Motor neuron (in vitro differentiated cells): ENCODE results near the gene ZCCHC2. TPM values are rescaled to one million over a fixed set of nuclear protein-coding genes. Genes with fewer than 3 reads are reported as not detected.

Experiments
- ATAC-seq, 8 experiments: fragments of 200-7000 bp; cut with Tn5 transposase; replicated peaks in 6 of 8; 2 replicates each; pipeline ENCODE4 v1.8.0; 2021; ENCODE audit warnings: mild to moderate bottlenecking in 8 of 8, moderate library complexity in 8 of 8
- H3K27ac ChIP-seq, 2 donors: fragments of 250-450 bp; sonication (Bioruptor Pico); 2 replicates each; pipeline ENCODE4 v1.9.0; 2021; ENCODE audit warnings: antibody characterized with exemption in 2 of 2, mild to moderate bottlenecking in 2 of 2, moderate library complexity in 1 of 2
- H3K4me1 ChIP-seq, 2 donors: fragments of 250-450 bp; sonication (Bioruptor Pico); replicated peaks in 1 of 2; 2 replicates each; pipeline ENCODE4 v1.6.1; 2021; ENCODE audit warnings: antibody characterized with exemption in 2 of 2, mild to moderate bottlenecking in 2 of 2, moderate library complexity in 1 of 2
- H3K4me3 ChIP-seq, 5 donors: fragments of 250-450 bp; sonication (Bioruptor Pico); 2 replicates each; pipeline ENCODE4 v1.9.0; 2021; ENCODE audit warnings: antibody characterized with exemption in 5 of 5, mild to moderate bottlenecking in 5 of 5, moderate library complexity in 4 of 5
- WGBS, 10 experiments: fragments of 450-650 bp; shearing (Covaris generic); methylation state at CpG; one replicate each; pipeline ENCODE4 v1.0.0; 2022; 5-methylcytosine and 5-hydroxymethylcytosine counted together
- in situ Hi-C, 9 experiments: fragments of 400-800 bp; cut with MboI; loops; one replicate each; pipeline ENCODE4 v1.15.0; 2021; ENCODE audit warnings: low sequenced_read_pairs in 9 of 9, low pct_unique_long_range_greater_than_20kb in 2 of 9; ENCODE audit not compliant: unreplicated experiment in 9 of 9
- total RNA-seq, 8 experiments: library from RNA; unstranded; fragments of 300-600 nt; gene quantifications; 2 replicates each; pipeline versions ENCODE4 v1.2.3 to v1.2.4, GENCODE V29; 2022

Gene ZCCHC2
- total RNA-seq, 8 experiments from 2014 or later, result 6.0 to 18.2 (median 12.0) TPM

GRCh38 chr18:62555135-62555534, 32.3 kb downstream of the ZCCHC2 start:
- Histone ChIP-seq H3K27ac (no peak overlapping the region), H3K4me3 (no peak overlapping the region), H3K4me1 (no peaks in the 10 kb centered on the region)
- in situ Hi-C loops, result loop anchor here in 1 of 9 experiments (25.0 kb wide), 1 partner anchor 368 kb away; the partner anchor contains the start of genes PIGN and RELCH
- peak in 2 of 8 experiments; percentile 24 to 51 for ATAC-seq
- 42 to 100% (median 83%) methylated on average over 1 to 3 of the region's 3 CpGs; no CpG with 5 or more reads in 2 of the 10 experiments for WGBS, 10 experiments

GRCh38 chr18:62556397-62556796, 33.6 kb downstream of the ZCCHC2 start:
- Histone ChIP-seq H3K27ac (no peak overlapping the region), H3K4me1 (no peaks in the 10 kb centered on the region), H3K4me3 (no peak overlapping the region)
- 60 to 100% (median 71%) methylated on average over 1 to 4 of the region's 4 CpGs; no CpG with 5 or more reads in 1 of the 10 experiments for WGBS, 10 experiments
- no peak for ATAC-seq
- in situ Hi-C loops, result loop anchor here in 1 of 9 experiments (25.0 kb wide), 1 partner anchor 369 kb away; the partner anchor contains the start of genes PIGN and RELCH

- no peak for ATAC-seq
- WGBS, 10 experiments, result 71 to 100% (median 90%) methylated on average over 1 to 6 of the region's 6 CpGs
- H3K27ac ChIP-seq, result no peak overlapping the region
- H3K4me1 ChIP-seq, result no peaks in the 10 kb centered on the region
- H3K4me3 ChIP-seq, result no peak overlapping the region
- in situ Hi-C loops, result loop anchor here in 1 of 9 experiments (25.0 kb wide), 1 partner anchor 371 kb away; the partner anchor contains the start of genes PIGN and RELCH
These were observed 35.3 kb downstream of the ZCCHC2 start for GRCh38 chr18:62558015-62558663.

GRCh38 chr18:62564044-62564443, 41.2 kb downstream of the ZCCHC2 start:
- WGBS, 10 experiments, result 83 to 100% (median 100%) methylated on average over 1 to 3 of the region's 3 CpGs; no CpG with 5 or more reads in 2 of the 10 experiments
- in situ Hi-C loops, result loop anchor here in 1 of 9 experiments (25.0 kb wide), 1 partner anchor 377 kb away; the partner anchor contains the start of genes PIGN and RELCH
- Histone ChIP-seq H3K4me3 (no peak overlapping the region), H3K4me1 (no peaks in the 10 kb centered on the region), H3K27ac (no peak overlapping the region)
- no peak for ATAC-seq

GRCh38 chr18:62566199-62566598, 43.4 kb downstream of the ZCCHC2 start:
- no peak overlapping the region for H3K4me3 ChIP-seq
- peak in 1 of 8 experiments; percentile 44 for ATAC-seq
- whole genome bisulfite sequencing, 10 experiments, result 29 to 100% (median 67%) methylated on average over 1 to 5 of the region's 5 CpGs; no CpG with 5 or more reads in 3 of the 10 experiments
- in situ Hi-C loops, result loop anchor here in 1 of 9 experiments (25.0 kb wide), 1 partner anchor 379 kb away; the partner anchor contains the start of genes PIGN and RELCH
- H3K27ac ChIP-seq, result no peak overlapping the region
- no peaks in the 10 kb centered on the region for H3K4me1 ChIP-seq

GRCh38 chr18:62566818-62567217, 44.0 kb downstream of the ZCCHC2 start:
- Histone ChIP-seq H3K4me1 (no peaks in the 10 kb centered on the region), H3K4me3 (no peak overlapping the region), H3K27ac (no peak overlapping the region)
- 91 to 100% (median 96%) methylated on average over 3 to 4 of the region's 4 CpGs for WGBS, 10 experiments
- no peak for ATAC-seq
- in situ Hi-C loops, result loop anchor here in 1 of 9 experiments (25.0 kb wide), 1 partner anchor 380 kb away; the partner anchor contains the start of genes PIGN and RELCH

GRCh38 chr18:62569081-62569655, 46.3 kb downstream of the ZCCHC2 start:
- Histone ChIP-seq H3K4me1 (no peaks in the 10 kb centered on the region), H3K4me3 (no peak overlapping the region), H3K27ac (no peak overlapping the region)
- WGBS, 10 experiments, result 62 to 100% (median 94%) methylated on average over 1 to 4 of the region's 4 CpGs; no CpG with 5 or more reads in 1 of the 10 experiments
- in situ Hi-C loops, result loop anchor here in 1 of 9 experiments (25.0 kb wide), 1 partner anchor 382 kb away; the partner anchor contains the start of genes PIGN and RELCH
- ATAC-seq, result no peak

GRCh38 chr18:62571037-62571436, 48.2 kb downstream of the ZCCHC2 start:
- in situ Hi-C loops, result loop anchor here in 1 of 9 experiments (25.0 kb wide), 1 partner anchor 384 kb away; the partner anchor contains the start of genes PIGN and RELCH
- WGBS, 10 experiments, result 38 to 100% (median 78%) methylated on average over 1 to 4 of the region's 4 CpGs; no CpG with 5 or more reads in 1 of the 10 experiments
- H3K27ac ChIP-seq, result no peak overlapping the region
- ATAC-seq, result no peak
- H3K4me1 ChIP-seq, result no peaks in the 10 kb centered on the region
- no peak overlapping the region for H3K4me3 ChIP-seq

- in situ Hi-C loops, result loop anchor here in 1 of 9 experiments (25.0 kb wide), 1 partner anchor 384 kb away; the partner anchor contains the start of genes PIGN and RELCH
- no peaks in the 10 kb centered on the region for H3K4me1 ChIP-seq
- WGBS, 10 experiments, result 78 to 100% (median 85%) methylated on average over 1 to 3 of the region's 3 CpGs; no CpG with 5 or more reads in 1 of the 10 experiments
- ATAC-seq, result no peak
- H3K27ac ChIP-seq, result no peak overlapping the region
- H3K4me3 ChIP-seq, result no peak overlapping the region
These were observed 48.8 kb downstream of the ZCCHC2 start for GRCh38 chr18:62571648-62572047.

- no peak overlapping the region for H3K4me3 ChIP-seq
- no peaks in the 10 kb centered on the region for H3K4me1 ChIP-seq
- 63 to 100% (median 100%) methylated on average over 1 to 3 of the region's 3 CpGs; no CpG with 5 or more reads in 2 of the 10 experiments for WGBS, 10 experiments
- in situ Hi-C loops, result loop anchor here in 1 of 9 experiments (25.0 kb wide), 1 partner anchor 385 kb away; the partner anchor contains the start of genes PIGN and RELCH
- ATAC-seq, result no peak
- no peak overlapping the region for H3K27ac ChIP-seq
These were observed 49.6 kb downstream of the ZCCHC2 start for GRCh38 chr18:62572456-62572855.

- no peak for ATAC-seq
- H3K27ac ChIP-seq, result no peak overlapping the region
- no peaks in the 10 kb centered on the region for H3K4me1 ChIP-seq
- no peak overlapping the region for H3K4me3 ChIP-seq
- in situ Hi-C loops, result loop anchor here in 8 of 9 experiments (25.0 kb wide), 2 partner anchors 387 to 413 kb away; partner anchors contain the start of genes PIGN (in 2 of the 8) and RELCH (in 2 of the 8)
- 83 to 100% (median 100%) methylated on average over 1 to 4 of the region's 11 CpGs; no CpG with 5 or more reads in 6 of the 10 experiments for WGBS, 10 experiments
These were observed 52.0 kb downstream of the ZCCHC2 start for GRCh38 chr18:62574776-62575175.

- Histone ChIP-seq H3K4me3 (no peak overlapping the region), H3K4me1 (no peaks in the 10 kb centered on the region), H3K27ac (no peak overlapping the region)
- in situ Hi-C loops, result loop anchor here in 8 of 9 experiments (25.0 kb wide), 2 partner anchors 389 to 411 kb away; partner anchors contain the start of genes PIGN (in 1 of the 8) and RELCH (in 1 of the 8)
- 66 to 96% (median 90%) methylated on average over 2 to 9 of the region's 9 CpGs; no CpG with 5 or more reads in 1 of the 10 experiments for WGBS, 10 experiments
- ATAC-seq, result no peak
These were observed 53.4 kb downstream of the ZCCHC2 start for GRCh38 chr18:62576271-62576670.
